Measurements from ENCODE around the gene SIPA1L3. TPM values are rescaled to one million over a fixed set of nuclear protein-coding genes. Genes with fewer than 3 reads are reported as not detected.

The SIPA1L3 gene
- total RNA-seq, 1 donor from 2014 or later = 3.4 TPM

- Histone ChIP-seq H3K27me3 (ENCODE audit: control insufficient read depth, insufficient read depth, low read length) (no peaks in the 10 kb centered on the region), H3K4me3 (ENCODE audit: low read depth, low read length) (no peak overlapping the region), H3K36me3 (ENCODE audit: control insufficient read depth, insufficient read depth, low read length) (no peaks in the 10 kb centered on the region)
- FAIRE-seq (no peak), DNase-seq (ENCODE audit: low read depth) (no peak)
- no peak for TF ChIP-seq CTCF (IDR thresholded peaks at IDR 0.05; ENCODE audit: insufficient read depth, low read length, severe bottlenecking)
Observed at GRCh38 chr19:37975596-37976515, 68.8 kb downstream of the SIPA1L3 start.

- TF ChIP-seq CTCF (IDR thresholded peaks at IDR 0.05; ENCODE audit: insufficient read depth, low read length, severe bottlenecking) = no peak
- no peak overlapping the region for H3K4me3 ChIP-seq (ENCODE audit: low read depth, low read length)
- no peak for DNase-seq (ENCODE audit: low read depth)
- H3K36me3 ChIP-seq (ENCODE audit: control insufficient read depth, insufficient read depth, low read length) = no peaks in the 10 kb centered on the region
- no peaks in the 10 kb centered on the region for H3K27me3 ChIP-seq (ENCODE audit: control insufficient read depth, insufficient read depth, low read length)
- no peak for FAIRE-seq
Observed at GRCh38 chr19:37977391-37977790, 70.4 kb downstream of the SIPA1L3 start.

GRCh38 chr19:37977992-37978391, 71.0 kb downstream of the SIPA1L3 start:
- DNase-seq (ENCODE audit: low read depth) = no peak
- H3K27me3 ChIP-seq (ENCODE audit: control insufficient read depth, insufficient read depth, low read length) = no peaks in the 10 kb centered on the region
- TF ChIP-seq CTCF (IDR thresholded peaks at IDR 0.05; ENCODE audit: insufficient read depth, low read length, severe bottlenecking) = no peak
- no peaks in the 10 kb centered on the region for H3K36me3 ChIP-seq (ENCODE audit: control insufficient read depth, insufficient read depth, low read length)
- no peak overlapping the region for H3K4me3 ChIP-seq (ENCODE audit: low read depth, low read length)
- no peak for FAIRE-seq

GRCh38 chr19:37979547-37980082, 72.6 kb downstream of the SIPA1L3 start:
- Histone ChIP-seq H3K4me3 (ENCODE audit: low read depth, low read length) (no peak overlapping the region), H3K36me3 (ENCODE audit: control insufficient read depth, insufficient read depth, low read length) (no peaks in the 10 kb centered on the region), H3K27me3 (ENCODE audit: control insufficient read depth, insufficient read depth, low read length) (no peaks in the 10 kb centered on the region)
- TF ChIP-seq CTCF (IDR thresholded peaks at IDR 0.05; ENCODE audit: insufficient read depth, low read length, severe bottlenecking) = no peak
- no peak for FAIRE-seq
- peak; percentile 91 for DNase-seq (ENCODE audit: low read depth)

- Histone ChIP-seq H3K4me3 (ENCODE audit: low read depth, low read length) (no peak overlapping the region), H3K27me3 (ENCODE audit: control insufficient read depth, insufficient read depth, low read length) (no peaks in the 10 kb centered on the region), H3K36me3 (ENCODE audit: control insufficient read depth, insufficient read depth, low read length) (no peaks in the 10 kb centered on the region)
- DNase-seq (ENCODE audit: low read depth) (no peak), FAIRE-seq (no peak)
- no peak for TF ChIP-seq CTCF (IDR thresholded peaks at IDR 0.05; ENCODE audit: insufficient read depth, low read length, severe bottlenecking)
Observed at GRCh38 chr19:37980419-37981170, 73.6 kb downstream of the SIPA1L3 start.
